ENCODE data around the gene CLDN34.

DNA sequence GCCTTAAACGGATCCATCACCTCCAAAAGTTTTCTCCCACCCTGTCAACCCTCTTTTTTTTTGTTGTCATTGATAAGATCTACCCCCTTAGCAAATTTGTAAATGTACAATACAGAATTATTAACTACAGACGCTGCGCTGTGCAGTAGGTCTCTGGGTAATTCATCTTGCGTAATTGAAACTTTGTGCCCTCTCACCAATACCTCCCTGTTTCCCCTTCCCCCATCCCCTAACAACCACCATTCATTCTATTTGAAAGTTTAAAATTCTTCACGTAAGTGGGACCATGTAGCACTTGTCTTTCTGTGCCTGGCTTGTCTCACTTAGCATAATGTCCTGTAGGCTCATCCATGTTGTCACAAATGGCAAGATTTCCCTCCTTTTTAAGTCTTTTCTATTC lies 45.8 kb upstream of the CLDN34 start:
- TF ChIP-seq, protein P1, sequence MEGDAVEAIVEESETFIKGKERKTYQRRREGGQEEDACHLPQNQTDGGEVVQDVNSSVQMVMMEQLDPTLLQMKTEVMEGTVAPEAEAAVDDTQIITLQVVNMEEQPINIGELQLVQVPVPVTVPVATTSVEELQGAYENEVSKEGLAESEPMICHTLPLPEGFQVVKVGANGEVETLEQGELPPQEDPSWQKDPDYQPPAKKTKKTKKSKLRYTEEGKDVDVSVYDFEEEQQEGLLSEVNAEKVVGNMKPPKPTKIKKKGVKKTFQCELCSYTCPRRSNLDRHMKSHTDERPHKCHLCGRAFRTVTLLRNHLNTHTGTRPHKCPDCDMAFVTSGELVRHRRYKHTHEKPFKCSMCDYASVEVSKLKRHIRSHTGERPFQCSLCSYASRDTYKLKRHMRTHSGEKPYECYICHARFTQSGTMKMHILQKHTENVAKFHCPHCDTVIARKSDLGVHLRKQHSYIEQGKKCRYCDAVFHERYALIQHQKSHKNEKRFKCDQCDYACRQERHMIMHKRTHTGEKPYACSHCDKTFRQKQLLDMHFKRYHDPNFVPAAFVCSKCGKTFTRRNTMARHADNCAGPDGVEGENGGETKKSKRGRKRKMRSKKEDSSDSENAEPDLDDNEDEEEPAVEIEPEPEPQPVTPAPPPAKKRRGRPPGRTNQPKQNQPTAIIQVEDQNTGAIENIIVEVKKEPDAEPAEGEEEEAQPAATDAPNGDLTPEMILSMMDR (IDR thresholded peaks at IDR 0.05): no peak
- TF ChIP-seq POLR2A (IDR thresholded peaks at IDR 0.05) (no peak), POLR2AphosphoS5 (IDR thresholded peaks at IDR 0.05) (no peak), EP300 (IDR thresholded peaks at IDR 0.05) (no peak)

Data from stomach (tissue), 4 donors.